ACC112 (cell line): ENCODE data around the gene DIP2B.

Source experiments
- H2AFZ ChIP-seq: fragments of 200-600 bp; sonication (generic); one replicate; pipeline ENCODE4 v1.6.0; 2017; ENCODE audit warnings: antibody characterized with exemption, low read length; ENCODE audit not compliant: unreplicated experiment
- H3K27ac ChIP-seq: fragments of 200-600 bp; sonication (generic); 2 replicates; pipeline ENCODE4 v1.5.1; 2014; ENCODE audit warnings: low read depth, mild to moderate bottlenecking, antibody characterized with exemption, low read length, moderate library complexity
- H3K27me3 ChIP-seq: fragments of 200-600 bp; sonication (generic); 2 replicates; pipeline ENCODE4 v1.6.1; 2014; ENCODE audit warnings: mild to moderate bottlenecking, antibody characterized with exemption, low read length, moderate library complexity, mixed read lengths; ENCODE audit not compliant: insufficient read depth
- H3K36me3 ChIP-seq: fragments of 200-600 bp; sonication (generic); 2 replicates; pipeline ENCODE4 v1.6.1; 2016; ENCODE audit warnings: mild to moderate bottlenecking, antibody characterized with exemption, low read length, moderate library complexity, mixed read lengths; ENCODE audit not compliant: insufficient read depth
- H3K4me1 ChIP-seq: fragments of 200-600 bp; sonication (generic); one replicate; pipeline ENCODE4 v1.6.1; 2016; ENCODE audit warnings: low read length, mixed read lengths; ENCODE audit not compliant: insufficient read depth, unreplicated experiment, control insufficient read depth
- H3K4me3 ChIP-seq: fragments of 200-600 bp; sonication (generic); 2 replicates; pipeline ENCODE4 v1.5.1; 2014; ENCODE audit warnings: mild to moderate bottlenecking, low read depth, low read length
- H3K79me2 ChIP-seq: fragments of 200-600 bp; sonication (generic); one replicate; pipeline ENCODE4 v1.6.0; 2016; ENCODE audit warnings: low read length; ENCODE audit not compliant: control insufficient read depth, unreplicated experiment, insufficient read depth

Gene DIP2B

DNA sequence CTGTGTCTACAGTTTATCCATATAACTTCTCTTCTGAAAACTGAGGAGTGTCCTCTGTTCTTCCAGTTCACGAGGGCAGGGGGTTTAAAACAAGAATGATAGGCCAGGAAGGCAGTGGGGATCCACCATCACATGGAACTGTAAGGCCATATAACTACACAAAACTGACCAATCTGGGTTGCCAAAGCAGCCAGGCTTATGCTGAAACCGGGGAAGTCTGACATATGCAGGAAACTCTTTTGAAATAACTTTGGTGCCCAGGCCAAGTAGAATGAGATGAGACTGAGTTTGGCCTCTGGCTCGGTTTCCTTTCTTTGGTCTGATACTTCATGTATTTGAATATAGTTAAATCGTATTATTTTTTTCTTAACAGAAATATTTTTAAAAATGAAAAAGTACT, 241.1 kb downstream of the DIP2B start:
- Histone ChIP-seq H3K4me1 (no peaks in the 10 kb centered on the region), H3K79me2 (no peaks in the 10 kb centered on the region), H3K27me3 (no peaks in the 10 kb centered on the region), H2AFZ (no peak overlapping the region), H3K4me3 (no peak overlapping the region), H3K36me3 (peaks cover 11% of the 10 kb centered on the region), H3K27ac (no peak overlapping the region)

DNA sequence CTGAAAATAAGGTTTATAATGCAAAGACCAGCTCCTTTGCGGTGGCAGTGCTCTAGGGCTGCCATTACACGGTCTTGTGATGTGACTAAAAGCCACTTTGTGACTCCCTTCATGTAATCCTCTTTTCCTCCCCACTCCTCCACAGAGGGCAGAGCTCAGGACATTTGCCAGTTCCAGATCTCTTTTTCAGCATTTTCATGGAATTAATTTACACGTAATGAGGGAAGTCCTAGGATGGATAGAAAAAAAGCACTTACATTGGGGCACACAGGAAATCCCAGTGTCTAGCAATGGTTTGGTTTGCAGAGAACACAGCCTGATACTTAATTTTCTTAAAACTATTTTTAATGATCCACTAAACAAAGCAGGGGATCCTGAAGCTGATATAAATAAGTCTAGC, 241.6 kb downstream of the DIP2B start:
- no peak overlapping the region for H2AFZ ChIP-seq
- H3K4me1 ChIP-seq: no peaks in the 10 kb centered on the region
- H3K79me2 ChIP-seq: no peaks in the 10 kb centered on the region
- H3K27ac ChIP-seq: no peak overlapping the region
- peaks cover 11% of the 10 kb centered on the region for H3K36me3 ChIP-seq
- no peaks in the 10 kb centered on the region for H3K27me3 ChIP-seq
- H3K4me3 ChIP-seq: no peak overlapping the region

DNA sequence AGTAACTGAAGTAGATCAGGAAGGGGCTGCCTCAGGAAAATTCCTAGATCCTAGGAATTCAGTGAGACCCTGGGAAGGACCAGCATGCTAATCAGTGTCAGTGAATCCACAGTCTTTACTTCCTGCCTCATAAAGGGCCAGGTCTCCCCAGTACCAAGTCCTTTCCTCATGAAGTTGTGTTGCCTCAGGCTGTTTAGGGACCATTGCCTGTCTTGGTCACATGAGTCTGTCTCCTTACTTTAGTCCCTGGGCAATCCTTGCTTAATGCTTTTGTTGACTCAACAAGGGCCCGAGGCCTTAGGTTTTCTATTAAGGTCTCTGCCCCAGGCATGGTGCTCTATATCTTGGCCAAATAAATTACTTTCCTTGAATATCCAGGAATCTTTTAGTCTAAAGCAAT, 243.0 kb downstream of the DIP2B start:
- Histone ChIP-seq H3K36me3 (peaks cover 11% of the 10 kb centered on the region), H3K4me3 (no peak overlapping the region), H3K27ac (no peak overlapping the region), H3K79me2 (no peaks in the 10 kb centered on the region), H2AFZ (no peak overlapping the region), H3K4me1 (no peaks in the 10 kb centered on the region), H3K27me3 (no peaks in the 10 kb centered on the region)

DNA sequence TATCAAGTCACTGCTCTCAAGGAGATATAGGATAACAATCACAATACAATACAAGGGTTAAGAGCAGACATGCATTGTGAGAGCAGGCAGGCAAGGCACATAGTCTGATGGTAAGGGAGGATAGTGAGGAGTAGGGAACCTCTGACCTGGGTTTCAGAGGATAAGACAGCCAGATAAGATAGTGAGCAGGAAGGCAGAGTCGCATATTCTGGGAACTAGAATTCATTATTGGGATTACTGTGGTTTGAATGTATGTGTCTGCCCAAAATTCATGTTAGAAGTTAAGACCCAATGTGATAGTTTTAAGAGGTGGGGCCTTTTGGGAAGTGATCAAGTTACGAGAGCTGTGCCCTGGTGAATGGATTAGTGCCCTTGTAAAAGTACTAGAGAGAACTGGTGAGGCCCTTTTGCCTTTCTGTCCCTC, 244.7 kb downstream of the DIP2B start:
- H3K4me3 ChIP-seq: no peak overlapping the region
- no peaks in the 10 kb centered on the region for H3K79me2 ChIP-seq
- no peaks in the 10 kb centered on the region for H3K27me3 ChIP-seq
- no peaks in the 10 kb centered on the region for H3K4me1 ChIP-seq
- no peak overlapping the region for H2AFZ ChIP-seq
- peaks cover 11% of the 10 kb centered on the region for H3K36me3 ChIP-seq
- H3K27ac ChIP-seq: no peak overlapping the region

GRCh38 chr12:50750366-50750765, 245.6 kb downstream of the DIP2B start:
- H3K36me3 ChIP-seq: peaks cover 4% of the 10 kb centered on the region; the same call in 1 of the 2 replicates
- H2AFZ ChIP-seq: no peak overlapping the region
- no peak overlapping the region for H3K4me3 ChIP-seq
- no peaks in the 10 kb centered on the region for H3K4me1 ChIP-seq
- no peaks in the 10 kb centered on the region for H3K79me2 ChIP-seq
- no peaks in the 10 kb centered on the region for H3K27me3 ChIP-seq
- H3K27ac ChIP-seq: no peak overlapping the region

DNA sequence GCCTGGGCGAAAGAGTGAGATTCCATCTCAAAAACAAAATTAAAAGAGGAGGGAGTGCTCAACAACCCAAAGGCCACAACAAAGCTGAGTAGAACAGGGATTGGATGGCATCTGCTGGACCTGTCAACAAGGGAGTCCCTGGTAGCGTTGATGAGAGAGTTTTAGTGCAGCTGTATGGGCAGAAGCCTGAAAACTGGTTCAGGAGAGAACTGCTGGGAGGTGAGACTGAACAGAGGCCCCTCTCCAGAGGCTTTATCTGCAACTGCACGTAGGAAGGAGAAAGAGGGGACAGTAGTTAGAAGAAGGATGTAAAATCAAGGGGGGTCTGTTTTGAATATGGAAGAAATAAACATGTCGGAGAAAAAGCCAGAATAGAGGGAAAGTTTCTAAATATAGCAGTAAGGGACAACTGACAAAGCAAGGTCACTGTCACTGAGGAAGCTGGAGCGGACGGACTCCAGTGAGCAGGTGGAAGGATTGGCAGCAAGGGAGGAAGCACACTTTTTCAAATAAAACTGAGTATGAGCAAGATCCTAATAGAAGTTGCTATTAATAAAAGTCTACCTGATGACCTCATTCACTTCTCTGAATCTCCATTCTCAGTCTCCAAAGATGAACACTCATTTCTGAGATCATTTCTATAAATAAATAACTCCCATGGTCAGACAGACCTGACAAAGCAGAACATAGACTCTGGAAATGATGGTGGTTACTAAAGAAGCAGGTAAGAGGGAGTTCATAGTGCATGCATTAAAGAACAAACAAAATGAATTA, 247.3 kb downstream of the DIP2B start:
- no peaks in the 10 kb centered on the region for H3K79me2 ChIP-seq
- H2AFZ ChIP-seq: no peak overlapping the region
- no peaks in the 10 kb centered on the region for H3K27me3 ChIP-seq
- no peaks in the 10 kb centered on the region for H3K4me1 ChIP-seq
- H3K36me3 ChIP-seq: no peaks in the 10 kb centered on the region
- no peak overlapping the region for H3K27ac ChIP-seq
- no peak overlapping the region for H3K4me3 ChIP-seq

GRCh38 chr12:50753232-50753769, 248.5 kb downstream of the DIP2B start:
- H3K27me3 ChIP-seq: no peaks in the 10 kb centered on the region
- no peak overlapping the region for H3K27ac ChIP-seq
- no peak overlapping the region for H3K4me3 ChIP-seq
- H2AFZ ChIP-seq: no peak overlapping the region
- no peaks in the 10 kb centered on the region for H3K4me1 ChIP-seq
- H3K79me2 ChIP-seq: no peaks in the 10 kb centered on the region
- H3K36me3 ChIP-seq: no peaks in the 10 kb centered on the region

GRCh38 chr12:50763639-50764285, 259.0 kb downstream of the DIP2B start, which contains the start of gene ATF1:
Gene ATF1 (plus strand): TSS chr12:50764101. CDS start chr12:50780146, 16,045 bp downstream.
- H3K4me3 ChIP-seq: peak within 1 kb of the TSS; percentile 95
- peak within 1 kb of the TSS; percentile 99 for H2AFZ ChIP-seq
- H3K4me1 ChIP-seq: peaks cover 17% of the 10 kb centered on the region
- H3K36me3 ChIP-seq: no peaks in the 10 kb centered on the region
- peak within 1 kb of the TSS; percentile 91 for H3K27ac ChIP-seq
- H3K27me3 ChIP-seq: no peaks in the 10 kb centered on the region
- H3K79me2 ChIP-seq: peaks cover 48% of the 10 kb centered on the region

DNA sequence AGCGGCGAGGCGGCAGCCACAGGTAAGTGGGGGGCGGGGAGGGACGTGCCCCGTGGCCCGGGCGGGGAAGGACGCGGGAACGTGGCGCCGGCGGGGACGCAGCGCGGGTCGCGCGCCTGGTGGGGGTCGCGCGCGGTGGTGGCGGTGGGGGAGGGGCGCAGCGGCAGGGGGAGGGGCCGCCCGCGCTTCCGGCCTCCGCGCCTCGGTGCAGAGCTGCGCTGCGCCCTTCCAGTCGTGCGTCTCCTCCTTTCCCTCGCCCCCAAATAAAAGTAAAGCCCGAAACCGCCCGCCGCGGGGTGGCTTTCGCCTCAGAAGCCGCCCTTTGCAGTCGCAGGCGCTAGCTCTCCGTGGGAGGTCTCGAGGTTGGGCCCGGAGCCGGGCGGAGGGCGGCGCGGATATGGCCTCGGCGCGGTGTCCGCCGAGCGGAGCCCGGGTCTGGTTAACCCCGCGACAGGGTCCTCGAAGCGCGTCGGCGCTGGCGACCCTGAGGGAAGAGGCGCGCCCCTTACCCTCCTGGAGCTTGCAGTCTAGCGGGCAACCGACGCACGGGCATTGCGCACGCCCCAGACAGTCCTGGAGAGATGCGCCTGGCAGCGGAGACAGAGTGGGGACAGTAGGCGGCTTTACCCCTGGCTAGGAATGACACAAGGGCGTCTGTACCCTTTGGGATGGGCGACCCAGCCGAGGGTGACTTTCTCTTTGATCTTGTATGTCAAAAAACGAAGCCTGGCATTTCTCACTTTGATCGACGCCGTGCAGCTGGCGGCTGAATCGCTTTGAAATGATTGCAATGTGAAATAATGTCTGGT, 259.7 kb downstream of the DIP2B start:
- Histone ChIP-seq H2AFZ (peak overlapping the region; percentile 99), H3K27ac (peak overlapping the region; percentile 91), H3K79me2 (peaks cover 48% of the 10 kb centered on the region), H3K4me1 (peaks cover 17% of the 10 kb centered on the region), H3K27me3 (no peaks in the 10 kb centered on the region), H3K36me3 (no peaks in the 10 kb centered on the region), H3K4me3 (peak overlapping the region; percentile 95)

- peak overlapping the region; percentile 52 for H2AFZ ChIP-seq
- no peaks in the 10 kb centered on the region for H3K27me3 ChIP-seq
- H3K4me1 ChIP-seq: peaks cover 17% of the 10 kb centered on the region
- peak overlapping the region; percentile 43 for H3K27ac ChIP-seq
- H3K36me3 ChIP-seq: no peaks in the 10 kb centered on the region
- H3K4me3 ChIP-seq: peak overlapping the region; percentile 95
- peaks cover 48% of the 10 kb centered on the region for H3K79me2 ChIP-seq
These were observed 260.5 kb downstream of the DIP2B start for GRCh38 chr12:50765095-50765911.
